HG02852 (cell line): ENCODE data around the gene USP6.
"Not testable (repeated sequence)": the region's sequence is repeated elsewhere in the genome, so short reads cannot be mapped to it uniquely, and the experiment has no call there.

Experiments
- ATAC-seq: cut with Tn5 transposase; IDR thresholded peaks from one replicate; pipeline ENCODE4 v1.9.1; 2021; ENCODE audit warnings: mild to moderate bottlenecking, moderate library complexity; ENCODE audit not compliant: unreplicated experiment

The USP6 gene

GRCh38 chr17:5183410-5183793, 67.6 kb downstream of the USP6 start:
- ATAC-seq: no peak

GRCh38 chr17:5184288-5184687, 68.5 kb downstream of the USP6 start:
- ATAC-seq: no peak

- ATAC-seq: peak; percentile 98
These were observed 75.9 kb downstream of the USP6 start, which contains the start of gene ZNF594 for GRCh38 chr17:5191541-5192417. TSS of gene ZNF594 (minus strand) at chr17:5191868. CDS start at chr17:5184256, 7,612 bp downstream.

- ATAC-seq: no peak
These were observed 78.5 kb downstream of the USP6 start for GRCh38 chr17:5194346-5194745.

GRCh38 chr17:5198472-5198871, 82.6 kb downstream of the USP6 start:
- ATAC-seq: no peak

GRCh38 chr17:5200360-5200759, 84.5 kb downstream of the USP6 start:
- no peak for ATAC-seq

- no peak for ATAC-seq
These were observed 85.2 kb downstream of the USP6 start for GRCh38 chr17:5201011-5201410.

- no peak for ATAC-seq
These were observed 87.5 kb downstream of the USP6 start for GRCh38 chr17:5203178-5203907.

- no peak for ATAC-seq
These were observed 88.1 kb downstream of the USP6 start for GRCh38 chr17:5203908-5204294.

GRCh38 chr17:5209396-5209795, 93.6 kb downstream of the USP6 start:
- ATAC-seq: no peak

- no peak for ATAC-seq
These were observed 94.3 kb downstream of the USP6 start for GRCh38 chr17:5210091-5210490.

GRCh38 chr17:5210614-5211252, 94.9 kb downstream of the USP6 start:
- no peak for ATAC-seq

GRCh38 chr17:5211458-5211857, 95.6 kb downstream of the USP6 start:
- ATAC-seq: no peak

GRCh38 chr17:5217562-5217961, 101.7 kb downstream of the USP6 start:
- ATAC-seq: not testable (repeated sequence)

- no peak for ATAC-seq
These were observed 103.7 kb downstream of the USP6 start for GRCh38 chr17:5219536-5219935.

- no peak for ATAC-seq
These were observed 104.2 kb downstream of the USP6 start for GRCh38 chr17:5220074-5220473.

- ATAC-seq: not testable (repeated sequence)
These were observed 106.1 kb downstream of the USP6 start for GRCh38 chr17:5221912-5222311.
